ENCODE measurements around the gene CHMP3.

The CHMP3 gene

GRCh38 chr2:86468162-86469033 lies 94.8 kb downstream of the CHMP3 start:
- no peak overlapping the region for H3K4me3 ChIP-seq (replicated peaks; ENCODE audit: insufficient read depth, low read length)
- no peak for TF ChIP-seq POLR2AphosphoS5 (IDR thresholded peaks at IDR 0.05; ENCODE audit: low read depth)
- TF ChIP-seq, protein P1, sequence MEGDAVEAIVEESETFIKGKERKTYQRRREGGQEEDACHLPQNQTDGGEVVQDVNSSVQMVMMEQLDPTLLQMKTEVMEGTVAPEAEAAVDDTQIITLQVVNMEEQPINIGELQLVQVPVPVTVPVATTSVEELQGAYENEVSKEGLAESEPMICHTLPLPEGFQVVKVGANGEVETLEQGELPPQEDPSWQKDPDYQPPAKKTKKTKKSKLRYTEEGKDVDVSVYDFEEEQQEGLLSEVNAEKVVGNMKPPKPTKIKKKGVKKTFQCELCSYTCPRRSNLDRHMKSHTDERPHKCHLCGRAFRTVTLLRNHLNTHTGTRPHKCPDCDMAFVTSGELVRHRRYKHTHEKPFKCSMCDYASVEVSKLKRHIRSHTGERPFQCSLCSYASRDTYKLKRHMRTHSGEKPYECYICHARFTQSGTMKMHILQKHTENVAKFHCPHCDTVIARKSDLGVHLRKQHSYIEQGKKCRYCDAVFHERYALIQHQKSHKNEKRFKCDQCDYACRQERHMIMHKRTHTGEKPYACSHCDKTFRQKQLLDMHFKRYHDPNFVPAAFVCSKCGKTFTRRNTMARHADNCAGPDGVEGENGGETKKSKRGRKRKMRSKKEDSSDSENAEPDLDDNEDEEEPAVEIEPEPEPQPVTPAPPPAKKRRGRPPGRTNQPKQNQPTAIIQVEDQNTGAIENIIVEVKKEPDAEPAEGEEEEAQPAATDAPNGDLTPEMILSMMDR (IDR thresholded peaks at IDR 0.05; ENCODE audit: insufficient read depth, low read length), result no peak
- TF ChIP-seq, protein P2, sequence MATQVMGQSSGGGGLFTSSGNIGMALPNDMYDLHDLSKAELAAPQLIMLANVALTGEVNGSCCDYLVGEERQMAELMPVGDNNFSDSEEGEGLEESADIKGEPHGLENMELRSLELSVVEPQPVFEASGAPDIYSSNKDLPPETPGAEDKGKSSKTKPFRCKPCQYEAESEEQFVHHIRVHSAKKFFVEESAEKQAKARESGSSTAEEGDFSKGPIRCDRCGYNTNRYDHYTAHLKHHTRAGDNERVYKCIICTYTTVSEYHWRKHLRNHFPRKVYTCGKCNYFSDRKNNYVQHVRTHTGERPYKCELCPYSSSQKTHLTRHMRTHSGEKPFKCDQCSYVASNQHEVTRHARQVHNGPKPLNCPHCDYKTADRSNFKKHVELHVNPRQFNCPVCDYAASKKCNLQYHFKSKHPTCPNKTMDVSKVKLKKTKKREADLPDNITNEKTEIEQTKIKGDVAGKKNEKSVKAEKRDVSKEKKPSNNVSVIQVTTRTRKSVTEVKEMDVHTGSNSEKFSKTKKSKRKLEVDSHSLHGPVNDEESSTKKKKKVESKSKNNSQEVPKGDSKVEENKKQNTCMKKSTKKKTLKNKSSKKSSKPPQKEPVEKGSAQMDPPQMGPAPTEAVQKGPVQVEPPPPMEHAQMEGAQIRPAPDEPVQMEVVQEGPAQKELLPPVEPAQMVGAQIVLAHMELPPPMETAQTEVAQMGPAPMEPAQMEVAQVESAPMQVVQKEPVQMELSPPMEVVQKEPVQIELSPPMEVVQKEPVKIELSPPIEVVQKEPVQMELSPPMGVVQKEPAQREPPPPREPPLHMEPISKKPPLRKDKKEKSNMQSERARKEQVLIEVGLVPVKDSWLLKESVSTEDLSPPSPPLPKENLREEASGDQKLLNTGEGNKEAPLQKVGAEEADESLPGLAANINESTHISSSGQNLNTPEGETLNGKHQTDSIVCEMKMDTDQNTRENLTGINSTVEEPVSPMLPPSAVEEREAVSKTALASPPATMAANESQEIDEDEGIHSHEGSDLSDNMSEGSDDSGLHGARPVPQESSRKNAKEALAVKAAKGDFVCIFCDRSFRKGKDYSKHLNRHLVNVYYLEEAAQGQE (IDR thresholded peaks at IDR 0.05; ENCODE audit: insufficient replicate concordance, low read depth), result no peak
- TF ChIP-seq GABPA (IDR thresholded peaks at IDR 0.05; ENCODE audit: low read depth), result no peak
- TF ChIP-seq SPI1 (IDR thresholded peaks at IDR 0.05; ENCODE audit: borderline replicate concordance, low read depth), result no peak
- DNase-seq (ENCODE audit: low read depth in 1 of 2, low spot score in 1 of 2), result no peak
- H3K27me3 ChIP-seq (ENCODE audit: insufficient read depth, poor library complexity, severe bottlenecking), result no peaks in the 10 kb centered on the region
- no peak overlapping the region for H3K27ac ChIP-seq (replicated peaks)

GRCh38 chr2:86466306-86466705 lies 96.9 kb downstream of the CHMP3 start:
- H3K27ac ChIP-seq (replicated peaks), result no peak overlapping the region
- no peak for DNase-seq (ENCODE audit: low read depth in 1 of 2, low spot score in 1 of 2)
- TF ChIP-seq GABPA (IDR thresholded peaks at IDR 0.05; ENCODE audit: low read depth) (no peak), SPI1 (IDR thresholded peaks at IDR 0.05; ENCODE audit: borderline replicate concordance, low read depth) (no peak), POLR2AphosphoS5 (IDR thresholded peaks at IDR 0.05; ENCODE audit: low read depth) (no peak)
- TF ChIP-seq, protein P1 (IDR thresholded peaks at IDR 0.05; ENCODE audit: insufficient read depth, low read length), result no peak
- TF ChIP-seq, protein P2 (IDR thresholded peaks at IDR 0.05; ENCODE audit: insufficient replicate concordance, low read depth), result no peak
- H3K4me3 ChIP-seq (replicated peaks; ENCODE audit: insufficient read depth, low read length), result no peak overlapping the region
- H3K27me3 ChIP-seq (ENCODE audit: insufficient read depth, poor library complexity, severe bottlenecking), result no peaks in the 10 kb centered on the region

DNA sequence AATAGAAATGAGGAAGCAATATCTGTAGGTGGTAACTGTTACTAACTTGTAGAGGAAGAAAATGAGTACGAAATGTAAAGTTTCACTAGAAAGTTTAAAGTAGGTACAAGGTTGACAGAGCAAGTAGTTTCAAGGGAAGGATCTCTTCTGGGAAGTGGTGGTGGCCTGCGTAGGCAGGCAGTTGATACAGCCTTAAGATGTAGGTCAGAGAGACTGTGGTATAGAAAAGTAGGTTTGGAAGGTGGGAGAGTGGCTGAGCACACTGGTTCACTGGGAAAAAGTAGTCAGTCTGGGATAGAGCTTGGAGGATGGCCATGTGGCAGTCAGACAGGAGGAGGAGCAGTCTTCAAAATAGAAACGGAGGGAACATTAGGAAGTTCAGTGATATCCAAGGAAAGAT lies 98.6 kb downstream of the CHMP3 start:
- no peak overlapping the region for H3K4me3 ChIP-seq (replicated peaks; ENCODE audit: insufficient read depth, low read length)
- no peaks in the 10 kb centered on the region for H3K27me3 ChIP-seq (ENCODE audit: insufficient read depth, poor library complexity, severe bottlenecking)
- DNase-seq (ENCODE audit: low read depth in 1 of 2, low spot score in 1 of 2), result no peak
- TF ChIP-seq SPI1 (IDR thresholded peaks at IDR 0.05; ENCODE audit: borderline replicate concordance, low read depth) (no peak), GABPA (IDR thresholded peaks at IDR 0.05; ENCODE audit: low read depth) (no peak), POLR2AphosphoS5 (IDR thresholded peaks at IDR 0.05; ENCODE audit: low read depth) (no peak)
- TF ChIP-seq, protein P2 (IDR thresholded peaks at IDR 0.05; ENCODE audit: insufficient replicate concordance, low read depth), result no peak
- TF ChIP-seq, protein P1 (IDR thresholded peaks at IDR 0.05; ENCODE audit: insufficient read depth, low read length), result no peak
- no peak overlapping the region for H3K27ac ChIP-seq (replicated peaks)

Data from HL-60 (cell line).